ENCODE measurements around the gene APOA4. TPM values are rescaled to one million over a fixed set of nuclear protein-coding genes. Genes with fewer than 3 reads are reported as not detected.

The APOA4 gene
- total RNA-seq, 1 experiment from 2014 or later, result not detected

DNA sequence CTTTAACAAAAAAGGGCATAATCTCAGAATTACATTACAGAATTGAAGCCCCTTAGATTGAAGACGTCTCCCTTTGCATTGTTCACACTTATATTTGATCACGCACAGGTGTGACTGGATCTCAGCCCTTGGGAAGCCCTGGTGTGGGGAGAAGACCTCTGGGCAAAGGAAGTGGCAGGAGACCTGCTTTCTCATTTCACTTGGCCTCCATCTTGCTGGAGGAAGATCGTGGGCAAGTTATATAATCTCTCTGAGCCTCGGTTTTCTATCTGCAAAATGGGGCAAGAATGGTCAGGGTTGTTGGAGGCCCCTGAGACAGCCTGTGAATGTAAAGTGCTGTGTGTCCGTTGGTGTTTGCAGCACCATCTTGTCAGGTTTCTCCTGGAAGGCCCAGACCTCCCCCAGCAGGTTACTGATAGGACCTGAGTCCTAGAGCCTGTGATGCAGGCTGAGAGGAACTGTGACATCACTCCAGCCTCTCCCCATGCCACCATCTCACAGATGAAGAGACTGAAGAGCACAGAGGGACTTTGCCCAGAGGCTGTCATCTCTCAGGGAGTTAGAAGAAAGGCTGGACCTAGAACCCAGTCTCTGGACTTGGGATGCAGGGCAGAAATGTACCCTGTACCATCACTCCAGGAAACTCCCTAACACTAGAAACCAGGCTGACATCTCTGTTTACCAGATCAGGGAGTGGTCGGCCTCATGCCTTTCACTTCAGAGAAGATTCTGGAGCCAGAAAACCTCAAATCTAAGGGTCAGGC is 15.4 kb upstream of the APOA4 start:
- ChIA-PET RAD21 (ENCODE audit: low non-redundant PET in 1 of 2, low total read pairs in 2 of 2, uncharacterized antibody in 2 of 2, unreplicated experiment in 2 of 2) (no interaction called here), POLR2A (no interaction called here), CTCF (no interaction called here)
- Histone ChIP-seq H3K9me3 (ENCODE audit: control insufficient read depth in 1 of 2, insufficient read depth in 1 of 2, low read depth in 1 of 2, low read length in 2 of 2) (no peaks in the 10 kb centered on the region), H3K4me2 (ENCODE audit: low read length) (no peak overlapping the region), H3K79me2 (ENCODE audit: insufficient read depth, low read length) (no peaks in the 10 kb centered on the region), H4K20me1 (ENCODE audit: insufficient read depth) (no peaks in the 10 kb centered on the region), H3K4me3 (replicated peaks in 1 of 2; ENCODE audit: low read depth in 1 of 2, low read length in 2 of 2) (no peak overlapping the region), H3K4me1 (ENCODE audit: control insufficient read depth in 1 of 2, insufficient read depth in 2 of 2, low read length in 2 of 2) (peaks cover 8 to 15% of the 10 kb centered on the region in 2 experiments), H3K27ac (ENCODE audit: low read depth, low read length) (no peak overlapping the region), H3K36me3 (ENCODE audit: control insufficient read depth in 1 of 2, insufficient read depth in 2 of 2, low read length in 2 of 2) (peaks cover 0 to 2% of the 10 kb centered on the region in 2 experiments; a peak in 1 of 4 replicates), H3K27me3 (ENCODE audit: insufficient read depth, low read length) (no peaks in the 10 kb centered on the region), H3K9ac (ENCODE audit: low read length) (no peak overlapping the region), H3K9me2 (ENCODE audit: insufficient read depth) (no peaks in the 10 kb centered on the region), H2AFZ (ENCODE audit: low read depth, low read length, poor library complexity, severe bottlenecking) (no peak overlapping the region)
- intact Hi-C loops (cut with micrococcal nuclease), result no loop called here
- no peak for ATAC-seq
- no peak for TF ChIP-seq CBX3 (IDR thresholded peaks at IDR 0.05; ENCODE audit: low read depth)
- no peak for DNase-seq (ENCODE audit: low read depth, low spot score)
- no TSS peak for BruUV-seq (replicated peaks)

DNA sequence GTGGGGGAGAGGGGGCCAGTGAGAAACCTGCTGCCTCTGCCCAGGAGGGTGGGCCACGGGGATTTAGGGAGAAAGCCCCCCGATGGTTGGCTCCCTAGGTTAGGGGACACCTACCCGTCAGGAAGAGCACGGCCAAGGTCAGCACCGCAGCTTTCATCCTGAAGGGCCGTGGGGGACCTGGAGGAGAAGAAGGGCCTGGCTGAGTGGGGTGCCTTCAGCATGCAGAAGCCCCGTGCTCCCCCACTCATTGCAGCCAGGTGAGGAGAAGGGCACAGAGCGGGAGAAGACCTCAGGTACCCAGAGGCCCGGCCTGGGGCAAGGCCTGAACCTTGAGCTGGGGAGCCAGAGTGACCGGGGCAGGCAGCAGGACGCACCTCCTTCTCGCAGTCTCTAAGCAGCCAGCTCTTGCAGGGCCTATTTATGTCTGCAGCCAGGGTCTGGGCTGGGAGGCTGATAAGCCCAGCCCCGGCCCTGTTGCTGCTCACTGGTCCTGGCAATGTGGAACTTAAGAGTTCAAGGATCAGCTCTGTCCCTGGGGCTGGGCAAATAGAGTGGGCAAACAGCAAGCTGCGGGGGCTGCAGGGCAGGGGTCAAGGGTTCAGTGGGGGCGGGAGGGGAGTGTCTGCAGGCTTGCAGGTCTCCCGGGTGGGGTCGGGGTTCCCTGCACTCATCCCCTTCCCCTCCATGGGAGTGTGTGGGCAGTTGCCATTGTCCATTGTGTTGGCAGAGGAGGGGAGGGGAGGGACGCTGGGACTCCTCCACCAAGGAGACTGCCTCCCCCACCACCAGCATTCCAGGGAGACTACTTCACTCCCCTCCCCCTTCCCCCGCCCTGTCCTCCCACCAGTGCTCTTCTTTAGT is 14.4 kb upstream of the APOA4 start, which contains the start of gene APOA1:
TSS of gene APOA1 (minus strand) at position 392 of the 861 bp plus-strand sequence. CDS start at position 157, 235 bp downstream.
- Histone ChIP-seq H3K27me3 (ENCODE audit: insufficient read depth, low read length) (no peaks in the 10 kb centered on the region), H3K4me2 (ENCODE audit: low read length) (peak within 1 kb of the TSS; percentile 75; the same call in 1 of the 2 replicates), H3K27ac (ENCODE audit: low read depth, low read length) (peak within 1 kb of the TSS; percentile 15; the same call in 1 of the 2 replicates), H3K79me2 (ENCODE audit: insufficient read depth, low read length) (no peaks in the 10 kb centered on the region), H2AFZ (ENCODE audit: low read depth, low read length, poor library complexity, severe bottlenecking) (no peak within 1 kb of the TSS), H3K9me2 (ENCODE audit: insufficient read depth) (no peaks in the 10 kb centered on the region), H3K4me3 (replicated peaks in 1 of 2; ENCODE audit: low read depth in 1 of 2, low read length in 2 of 2) (no peak within 1 kb of the TSS), H3K4me1 (ENCODE audit: control insufficient read depth in 1 of 2, insufficient read depth in 2 of 2, low read length in 2 of 2) (peaks cover 8 to 15% of the 10 kb centered on the region in 2 experiments), H3K9ac (ENCODE audit: low read length) (no peak within 1 kb of the TSS), H3K36me3 (ENCODE audit: control insufficient read depth in 1 of 2, insufficient read depth in 2 of 2, low read length in 2 of 2) (no peaks in the 10 kb centered on the region), H3K9me3 (ENCODE audit: control insufficient read depth in 1 of 2, insufficient read depth in 1 of 2, low read depth in 1 of 2, low read length in 2 of 2) (no peaks in the 10 kb centered on the region), H4K20me1 (ENCODE audit: insufficient read depth) (no peaks in the 10 kb centered on the region)
- DNase-seq (ENCODE audit: low read depth, low spot score), result no peak
- no peak for ATAC-seq
- CTCF ChIA-PET, result interaction anchor here (2.3 to 2.9 kb wide), 2 partner anchors 47 to 104 kb away, joined by 11 to 58 read pairs; partner anchors contain the start of gene APOA5
- BruUV-seq (replicated peaks), result no TSS peak
- POLR2A ChIA-PET, result no interaction called here
- RAD21 ChIA-PET (ENCODE audit: low non-redundant PET in 1 of 2, low total read pairs in 2 of 2, uncharacterized antibody in 2 of 2, unreplicated experiment in 2 of 2), result interaction anchor here in 1 of 2 experiments (0.6 kb wide), 2 partner anchors 39 to 45 kb away, joined by 3 to 7 read pairs; no protein-coding TSS in a partner anchor
- intact Hi-C loops (cut with micrococcal nuclease), result no loop called here
- no peak for TF ChIP-seq ELF1 (IDR thresholded peaks at IDR 0.05; ENCODE audit: borderline replicate concordance, low read depth)
- TF ChIP-seq TCF7L2 (IDR thresholded peaks at IDR 0.05; ENCODE audit: borderline replicate concordance, extremely low read depth, insufficient read depth, insufficient read length), result no peak
- TF ChIP-seq RAD21 (IDR thresholded peaks at IDR 0.05; ENCODE audit: low read depth), result no peak
- TF ChIP-seq POLR2AphosphoS5 (IDR thresholded peaks at IDR 0.05; ENCODE audit: low read depth, low read length), result no peak
- no peak for TF ChIP-seq CEBPB (IDR thresholded peaks at IDR 0.05; ENCODE audit: low read depth)
- no peak for TF ChIP-seq ATF3 (IDR thresholded peaks at IDR 0.05)
- TF ChIP-seq ZFX (IDR thresholded peaks at IDR 0.05), result no peak
- TF ChIP-seq, protein P1, sequence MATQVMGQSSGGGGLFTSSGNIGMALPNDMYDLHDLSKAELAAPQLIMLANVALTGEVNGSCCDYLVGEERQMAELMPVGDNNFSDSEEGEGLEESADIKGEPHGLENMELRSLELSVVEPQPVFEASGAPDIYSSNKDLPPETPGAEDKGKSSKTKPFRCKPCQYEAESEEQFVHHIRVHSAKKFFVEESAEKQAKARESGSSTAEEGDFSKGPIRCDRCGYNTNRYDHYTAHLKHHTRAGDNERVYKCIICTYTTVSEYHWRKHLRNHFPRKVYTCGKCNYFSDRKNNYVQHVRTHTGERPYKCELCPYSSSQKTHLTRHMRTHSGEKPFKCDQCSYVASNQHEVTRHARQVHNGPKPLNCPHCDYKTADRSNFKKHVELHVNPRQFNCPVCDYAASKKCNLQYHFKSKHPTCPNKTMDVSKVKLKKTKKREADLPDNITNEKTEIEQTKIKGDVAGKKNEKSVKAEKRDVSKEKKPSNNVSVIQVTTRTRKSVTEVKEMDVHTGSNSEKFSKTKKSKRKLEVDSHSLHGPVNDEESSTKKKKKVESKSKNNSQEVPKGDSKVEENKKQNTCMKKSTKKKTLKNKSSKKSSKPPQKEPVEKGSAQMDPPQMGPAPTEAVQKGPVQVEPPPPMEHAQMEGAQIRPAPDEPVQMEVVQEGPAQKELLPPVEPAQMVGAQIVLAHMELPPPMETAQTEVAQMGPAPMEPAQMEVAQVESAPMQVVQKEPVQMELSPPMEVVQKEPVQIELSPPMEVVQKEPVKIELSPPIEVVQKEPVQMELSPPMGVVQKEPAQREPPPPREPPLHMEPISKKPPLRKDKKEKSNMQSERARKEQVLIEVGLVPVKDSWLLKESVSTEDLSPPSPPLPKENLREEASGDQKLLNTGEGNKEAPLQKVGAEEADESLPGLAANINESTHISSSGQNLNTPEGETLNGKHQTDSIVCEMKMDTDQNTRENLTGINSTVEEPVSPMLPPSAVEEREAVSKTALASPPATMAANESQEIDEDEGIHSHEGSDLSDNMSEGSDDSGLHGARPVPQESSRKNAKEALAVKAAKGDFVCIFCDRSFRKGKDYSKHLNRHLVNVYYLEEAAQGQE (IDR thresholded peaks at IDR 0.05; ENCODE audit: low read depth), result no peak
- no peak for TF ChIP-seq ZBTB33 (IDR thresholded peaks at IDR 0.05; ENCODE audit: extremely low read depth, insufficient replicate concordance, low read length)
- no peak for TF ChIP-seq YY1 (IDR thresholded peaks at IDR 0.05; ENCODE audit: extremely low read depth, insufficient replicate concordance, low read depth, low read length)
